Right kidney (tissue), 1 donor: Measurements from ENCODE around the gene KCNS1.
"Not testable (repeated sequence)": the region's sequence is repeated elsewhere in the genome, so short reads cannot be mapped to it uniquely, and the experiment has no call there.

ENCODE experiments used
- DNase-seq: peaks from one replicate; pipeline ENCODE4 v3.0.0-alpha.2; 2016

The KCNS1 gene

DNA sequence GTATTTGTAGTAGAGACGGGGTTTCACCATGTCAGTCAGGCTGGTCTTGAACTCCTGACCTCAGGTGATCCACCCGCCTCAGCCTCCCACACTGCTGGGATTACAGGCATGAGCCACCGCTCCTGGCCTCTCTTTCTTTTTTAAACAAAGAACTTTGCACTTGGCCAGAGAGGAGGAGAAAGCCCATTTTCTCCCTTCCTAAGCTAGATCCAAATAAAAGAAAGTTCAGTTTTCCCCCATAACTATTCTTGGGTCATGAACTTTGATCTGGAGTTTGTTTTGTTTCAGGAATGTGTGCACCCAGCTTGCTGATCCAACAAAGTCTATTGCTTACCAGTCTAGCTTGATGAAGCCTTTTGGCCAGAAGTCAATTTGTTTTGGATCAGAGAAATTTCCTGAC, 23.4 kb downstream of the KCNS1 start:
- no peak for DNase-seq

DNA sequence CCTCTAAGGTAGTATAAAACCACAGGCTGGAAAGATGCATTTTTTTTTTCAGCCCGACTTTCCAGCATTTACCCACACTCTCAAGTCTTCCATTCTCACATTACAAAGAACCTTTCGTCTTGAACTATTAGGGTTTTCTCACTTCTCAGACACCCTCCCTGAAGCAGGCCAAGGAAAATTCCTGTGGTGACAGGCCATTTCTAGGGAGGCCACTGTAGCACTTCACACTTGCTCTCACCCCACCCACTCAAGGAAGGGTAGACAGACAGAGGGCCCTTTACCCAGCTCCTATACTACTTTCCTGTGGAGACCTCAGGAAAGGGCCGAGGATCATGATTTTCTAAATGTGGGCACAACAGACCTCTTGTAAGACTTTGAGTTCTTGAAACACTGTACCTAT, 27.7 kb downstream of the KCNS1 start:
- no peak for DNase-seq

DNA sequence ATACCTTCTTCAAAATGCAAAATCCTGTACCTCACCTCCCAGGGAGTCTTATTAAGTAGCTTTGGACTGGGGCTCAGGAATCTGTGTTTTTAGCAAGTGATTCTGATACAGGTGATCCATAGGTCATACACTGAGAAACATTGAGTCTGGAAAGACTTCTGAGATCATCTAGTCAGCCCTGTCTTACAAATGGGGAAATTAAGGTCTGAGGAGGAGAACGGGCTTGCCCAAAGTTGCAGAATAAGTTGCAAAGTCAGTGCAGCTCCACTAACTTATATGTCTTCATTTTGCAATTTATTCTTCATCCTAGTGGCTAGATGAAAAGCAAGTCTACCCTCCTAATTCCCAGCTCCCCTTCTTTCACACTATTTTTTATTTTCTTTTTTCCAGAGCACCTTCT, 28.9 kb downstream of the KCNS1 start:
- no peak for DNase-seq

DNA sequence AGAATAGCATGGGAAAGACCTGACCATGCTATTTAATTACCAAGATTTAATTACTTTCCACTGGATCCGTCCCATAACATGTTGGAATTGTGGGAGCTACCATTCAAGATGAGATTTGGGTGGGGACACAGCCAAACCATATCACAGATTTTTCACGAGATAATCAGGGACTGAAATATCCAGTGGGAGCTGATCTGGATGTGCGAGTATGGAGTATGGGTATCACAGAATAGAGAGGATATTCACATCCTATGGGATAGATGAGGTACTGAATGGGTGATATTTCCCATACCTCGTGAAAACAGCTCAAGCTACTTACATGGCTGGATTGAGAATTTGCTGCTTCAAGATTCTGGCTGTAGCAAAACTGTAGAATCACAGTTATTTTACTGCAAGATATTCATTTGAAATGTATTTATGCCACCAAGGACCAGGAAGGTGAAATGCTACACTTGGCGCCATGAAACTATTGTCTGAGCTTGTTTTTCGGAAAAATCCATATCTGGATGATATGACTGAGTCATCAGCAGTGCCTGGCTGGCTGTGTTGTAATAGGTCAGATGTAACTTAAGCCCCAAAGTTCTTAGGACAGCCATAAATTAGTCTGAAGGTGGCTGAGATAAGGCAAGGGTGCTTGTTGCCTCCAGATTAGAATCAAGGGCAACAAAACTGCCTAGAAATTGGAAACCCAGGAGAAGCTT, 29.8 kb downstream of the KCNS1 start:
- DNase-seq, result no peak

DNA sequence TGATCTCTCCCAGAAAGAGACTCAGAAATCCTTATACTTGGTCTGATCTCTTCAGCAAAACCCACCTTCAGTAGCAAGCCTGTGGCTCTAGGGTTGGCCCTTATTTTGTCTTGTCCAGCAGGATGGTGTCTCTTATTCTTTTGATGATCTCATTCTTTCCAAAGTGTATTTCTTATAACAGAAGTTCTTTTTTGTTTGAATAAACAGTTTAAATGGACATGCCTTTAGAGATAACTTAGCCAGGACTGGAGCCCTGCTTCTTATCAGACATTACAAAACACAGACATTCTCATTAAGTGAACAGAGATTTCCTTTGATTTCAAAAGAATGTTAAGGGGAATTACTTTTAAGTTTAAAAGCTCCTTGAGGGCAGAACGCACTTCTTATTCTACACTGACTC, 31.7 kb downstream of the KCNS1 start:
- no peak for DNase-seq

DNA sequence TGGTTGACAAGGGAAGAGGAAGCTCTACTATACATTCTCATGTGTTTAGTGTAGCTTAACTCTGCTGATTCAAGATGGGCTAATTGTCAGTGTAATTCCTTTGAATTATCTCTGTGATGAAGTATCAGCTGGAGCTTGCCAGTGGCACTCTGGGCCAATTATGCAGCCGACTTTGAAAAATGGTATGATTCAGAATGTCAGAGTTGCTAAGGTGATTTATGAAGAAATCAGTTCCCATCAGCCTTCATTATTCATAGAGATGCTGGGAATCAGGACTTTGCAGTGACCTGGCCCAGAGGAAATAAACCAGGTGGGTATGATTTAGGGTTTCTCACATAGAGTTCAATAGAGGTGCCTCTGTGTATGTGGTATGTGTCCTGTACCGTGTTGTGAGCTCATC, 33.4 kb downstream of the KCNS1 start:
- no peak for DNase-seq

DNA sequence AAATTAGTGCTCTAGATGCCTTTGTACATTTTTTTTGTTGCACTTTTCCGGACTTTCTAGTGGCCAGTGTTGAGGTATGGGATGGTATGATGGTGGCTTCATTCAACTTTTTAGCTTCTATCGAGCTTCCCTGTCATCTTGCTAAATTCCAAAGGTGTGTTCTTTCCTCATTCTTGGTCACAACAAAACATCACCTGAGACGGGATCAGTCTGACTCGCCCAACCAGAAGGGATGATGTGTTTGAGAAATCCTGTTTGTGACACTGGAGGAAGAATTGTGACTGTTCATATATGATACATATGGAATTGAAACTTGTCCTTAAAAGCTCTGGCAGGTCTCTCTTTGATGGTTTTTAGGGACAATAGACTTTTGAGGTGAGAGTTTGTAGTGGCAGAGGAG, 33.8 kb downstream of the KCNS1 start:
- no peak for DNase-seq

DNA sequence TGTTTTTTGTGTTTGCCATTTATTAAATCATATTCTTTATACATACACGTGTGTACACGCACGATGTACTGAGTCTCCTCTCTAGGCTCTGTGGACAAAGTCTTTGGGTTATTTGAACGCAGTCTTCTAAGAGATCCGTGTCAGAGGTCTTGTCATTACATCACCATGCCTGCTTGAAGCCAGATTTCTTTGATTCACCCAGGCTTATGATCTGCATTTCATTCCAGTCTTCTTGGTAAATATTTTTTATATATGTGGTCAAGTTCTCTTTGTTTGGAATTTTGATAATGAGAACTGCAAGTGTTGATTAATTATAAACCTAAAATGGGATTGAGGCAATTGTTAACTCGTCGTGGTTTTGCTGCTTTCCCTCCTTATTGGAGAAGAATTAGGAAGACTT, 34.6 kb downstream of the KCNS1 start:
- no peak for DNase-seq

DNA sequence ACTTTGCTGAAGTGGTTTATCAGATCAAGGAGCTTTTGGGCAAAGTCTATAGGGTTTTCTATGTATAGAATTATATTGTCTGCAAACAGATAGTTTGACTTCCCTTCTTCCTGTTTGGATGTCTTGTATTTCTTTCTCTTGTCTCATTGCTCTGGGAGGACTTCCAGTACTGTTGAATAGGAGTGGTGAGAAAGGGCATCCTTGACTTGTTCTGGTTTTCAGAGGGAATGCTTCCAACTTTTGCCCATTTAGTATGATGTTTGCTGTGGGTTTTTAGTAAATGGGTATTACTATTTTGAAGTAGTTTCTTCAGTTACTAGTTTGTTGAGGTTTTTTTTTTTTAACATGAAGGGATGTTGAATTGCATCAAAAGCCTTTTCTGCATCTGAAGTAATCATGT, 36.1 kb downstream of the KCNS1 start:
- DNase-seq, result no peak

DNA sequence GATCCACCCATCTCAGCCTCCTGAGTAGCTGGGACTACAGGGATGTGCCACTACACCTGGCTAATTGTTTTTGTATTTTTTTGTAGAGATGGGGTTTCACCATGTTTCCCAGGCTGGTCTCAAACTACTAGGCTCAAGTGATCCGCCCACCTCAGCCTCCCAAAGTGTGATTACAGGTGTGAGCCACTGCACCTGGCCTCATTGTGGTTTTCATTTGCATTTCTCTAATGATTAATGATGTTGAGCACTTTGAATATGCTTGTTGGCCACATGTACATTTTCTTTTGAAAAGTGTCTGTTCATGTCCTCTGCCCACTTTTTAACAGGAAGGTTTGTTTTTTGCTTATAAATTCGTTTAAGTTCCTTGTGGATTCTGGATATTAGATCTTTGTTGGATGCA, 37.8 kb downstream of the KCNS1 start:
- not testable (repeated sequence) for DNase-seq

DNA sequence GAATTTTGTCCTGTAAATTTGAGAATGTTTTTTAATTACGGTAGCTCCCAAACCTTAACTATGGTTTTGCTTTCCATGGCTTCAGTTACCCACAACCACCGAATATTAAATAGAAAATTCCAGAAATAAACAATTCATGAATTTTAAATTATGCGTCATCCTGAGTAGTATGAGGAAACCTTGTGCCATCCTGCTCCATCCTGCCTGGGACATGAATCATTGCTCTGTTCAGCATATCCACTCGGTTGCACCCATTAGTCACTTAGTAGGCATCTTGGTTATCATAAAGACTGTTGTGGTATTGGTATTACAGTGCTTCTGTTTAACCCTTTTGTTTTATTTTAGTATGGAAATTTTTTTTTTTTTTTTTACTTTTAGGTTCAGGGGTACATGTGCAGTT, 39.7 kb downstream of the KCNS1 start:
- no peak for DNase-seq

DNA sequence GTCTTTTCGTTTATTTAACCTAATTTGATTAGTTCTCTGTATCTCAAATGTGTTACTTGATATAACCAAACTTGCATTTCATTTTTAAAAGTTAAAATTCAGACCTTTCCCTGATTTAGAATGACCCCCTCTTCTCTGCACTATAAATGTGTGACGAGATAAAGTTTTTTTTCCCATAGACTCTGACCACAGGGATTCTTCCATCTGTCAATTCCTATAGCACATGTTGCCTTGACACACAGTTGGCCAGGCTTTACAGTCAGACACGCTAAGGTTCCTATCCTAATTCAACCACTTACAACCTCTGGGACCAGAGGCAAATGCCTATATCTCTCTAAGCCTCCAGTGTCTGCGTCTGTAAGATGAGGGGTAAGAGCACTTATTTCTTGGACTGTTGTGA, 40.6 kb downstream of the KCNS1 start:
- no peak for DNase-seq

DNA sequence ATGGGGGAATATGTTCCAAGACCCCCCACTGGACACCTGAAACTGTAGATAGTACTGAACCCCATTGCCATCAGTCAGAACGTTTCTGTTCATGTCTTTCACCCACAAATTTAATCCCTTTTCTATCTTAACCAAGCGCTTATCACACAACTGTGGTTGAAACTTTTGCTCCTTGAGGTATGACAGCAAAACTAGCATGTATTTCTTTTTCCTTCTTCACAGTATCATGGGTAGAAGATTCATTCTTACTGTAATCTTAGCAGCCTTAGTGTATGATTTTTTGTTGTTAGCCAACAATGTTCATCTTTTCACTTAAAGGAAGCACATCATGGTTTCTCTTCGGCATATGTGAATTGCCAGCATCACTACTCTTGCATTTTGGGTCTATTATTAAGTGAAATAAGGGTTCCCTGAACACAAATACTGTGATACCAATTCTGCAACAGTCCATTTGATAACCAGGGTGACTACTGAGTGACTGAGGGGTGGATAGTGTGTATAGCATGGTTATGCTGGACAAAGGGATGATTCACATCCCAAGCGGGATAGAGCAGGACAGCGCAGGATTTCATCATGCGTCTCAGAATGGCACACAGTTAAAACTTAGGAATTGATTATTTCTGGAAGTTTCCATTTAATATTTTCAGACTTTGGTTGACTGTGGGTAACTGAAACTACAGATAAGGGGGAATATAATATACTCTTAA, 41.8 kb downstream of the KCNS1 start:
- no peak for DNase-seq

DNA sequence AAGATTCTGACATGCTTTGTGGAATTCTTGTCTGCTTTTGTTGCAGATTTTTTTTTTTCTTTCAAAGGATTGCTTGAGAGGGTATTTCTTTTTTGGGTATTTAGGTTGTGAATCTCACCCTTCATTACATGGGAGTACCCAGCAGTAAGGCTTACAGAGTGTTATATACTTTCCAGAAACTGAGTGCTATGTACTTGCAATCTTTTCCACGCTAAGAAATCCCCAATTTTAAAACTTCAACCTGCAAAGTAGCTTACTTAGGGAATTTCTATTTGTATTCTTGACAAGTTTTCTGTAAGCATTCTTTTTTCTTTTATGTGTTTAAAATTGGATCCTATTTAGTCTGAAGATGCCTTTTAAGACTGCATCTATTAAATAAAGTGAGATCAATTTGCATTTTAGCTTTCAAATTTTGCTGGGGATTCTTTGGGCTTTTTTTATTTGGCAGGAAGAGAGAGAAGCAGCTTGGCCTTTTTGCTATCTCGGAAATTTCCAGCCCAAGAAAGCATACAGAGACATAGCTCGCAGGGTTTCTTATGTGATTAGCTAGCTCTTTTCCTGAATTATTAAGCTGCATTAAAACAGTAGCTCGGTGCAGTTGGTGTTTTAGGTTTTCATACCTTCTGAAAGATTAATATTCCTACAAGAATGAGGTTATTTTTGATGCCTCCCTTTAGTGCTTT, 42.6 kb downstream of the KCNS1 start:
- DNase-seq, result no peak

DNA sequence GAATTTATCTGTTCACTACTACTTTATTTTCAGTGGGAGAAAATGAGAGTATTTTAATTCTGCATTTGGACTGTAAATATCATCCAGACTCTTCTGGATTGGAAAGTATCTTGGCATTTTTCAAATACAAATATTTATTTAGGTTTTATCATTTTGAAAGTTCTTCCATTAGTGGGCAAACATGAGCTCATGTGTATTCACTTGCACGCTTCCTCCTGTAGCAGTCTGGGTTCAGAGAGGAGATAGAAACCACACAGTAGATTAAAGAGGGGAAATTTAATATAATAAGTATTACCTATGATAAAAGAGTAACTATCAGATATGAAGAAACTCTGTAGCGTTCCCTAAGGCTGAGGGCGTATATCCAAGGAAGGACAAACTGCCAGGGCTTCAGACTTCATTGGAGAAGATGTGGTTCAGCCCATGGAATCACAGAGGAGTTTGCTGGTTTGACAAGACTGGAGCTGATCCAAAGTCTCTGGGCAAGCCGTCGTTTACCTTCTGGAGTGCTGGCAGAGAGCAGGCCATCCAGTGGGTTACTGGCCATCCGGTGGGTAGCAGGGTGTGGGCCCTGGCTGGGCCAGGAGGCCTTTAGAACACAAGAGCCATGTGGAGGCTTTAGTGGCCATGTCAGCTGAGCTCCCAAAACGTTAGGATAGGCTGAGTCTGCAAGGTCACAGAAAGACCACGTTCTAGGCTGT, 44.3 kb downstream of the KCNS1 start:
- DNase-seq, result no peak

DNA sequence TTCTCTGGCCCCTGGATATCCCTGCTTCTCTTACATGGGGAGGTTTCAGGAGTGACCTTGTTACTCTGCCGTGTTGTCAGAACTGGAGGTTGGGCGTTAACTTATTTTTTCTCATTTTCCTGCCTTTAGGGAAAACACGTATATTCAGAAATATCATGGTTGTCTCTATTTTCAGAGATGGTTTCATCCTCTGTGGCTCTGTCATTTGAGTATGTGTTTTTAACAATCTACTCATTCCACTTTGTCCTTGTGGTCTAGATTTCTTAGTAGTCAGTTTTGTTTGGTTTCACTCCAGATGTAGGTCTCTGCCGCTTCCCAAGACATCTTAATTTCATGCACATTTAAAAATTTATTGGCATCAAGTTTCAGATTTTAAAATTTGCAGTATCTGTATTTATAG, 45.9 kb downstream of the KCNS1 start:
- no peak for DNase-seq

DNA sequence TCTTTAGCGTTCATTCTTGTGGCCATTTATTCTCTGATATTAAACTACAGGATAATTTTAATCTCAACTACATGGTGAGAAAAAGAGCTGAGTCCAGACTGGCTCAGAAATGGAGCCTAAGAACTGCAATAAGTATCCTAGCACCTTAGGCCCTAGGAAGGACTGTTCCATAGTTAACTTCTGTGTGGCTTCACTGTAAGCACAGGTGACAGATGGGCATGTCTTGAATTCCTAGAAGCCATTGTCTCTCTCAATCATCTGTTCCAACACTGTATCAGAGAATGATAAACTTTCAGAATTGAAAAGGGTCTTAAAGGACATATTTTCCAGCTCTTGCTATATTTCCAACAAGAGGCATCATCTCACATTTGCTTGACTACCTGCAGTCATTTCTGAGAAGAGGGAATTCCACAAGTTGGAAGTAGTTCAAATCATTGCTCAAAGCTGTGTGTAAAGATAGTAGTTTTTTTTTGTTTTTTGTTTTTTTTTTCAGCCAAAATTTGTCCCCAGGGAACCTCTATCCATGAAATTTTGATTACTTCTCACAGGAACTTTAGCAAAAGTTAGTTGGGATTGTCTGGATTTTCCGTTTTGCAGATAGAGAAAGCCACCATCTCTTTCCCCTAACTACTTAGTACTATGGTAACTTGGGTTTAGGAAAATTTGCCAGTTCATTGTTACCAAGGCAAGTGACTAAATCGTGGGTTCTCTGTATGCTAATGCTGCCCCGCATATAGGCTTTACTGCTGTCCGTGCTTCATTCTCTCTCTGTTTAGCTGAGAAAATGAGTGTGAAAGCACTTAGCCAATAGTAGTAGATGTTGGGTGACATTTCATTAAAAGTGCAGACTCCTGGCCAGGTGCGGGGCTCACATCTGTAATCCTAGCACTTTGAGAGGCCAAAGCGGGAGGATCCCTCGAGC, 47.2 kb downstream of the KCNS1 start:
- DNase-seq, result no peak

DNA sequence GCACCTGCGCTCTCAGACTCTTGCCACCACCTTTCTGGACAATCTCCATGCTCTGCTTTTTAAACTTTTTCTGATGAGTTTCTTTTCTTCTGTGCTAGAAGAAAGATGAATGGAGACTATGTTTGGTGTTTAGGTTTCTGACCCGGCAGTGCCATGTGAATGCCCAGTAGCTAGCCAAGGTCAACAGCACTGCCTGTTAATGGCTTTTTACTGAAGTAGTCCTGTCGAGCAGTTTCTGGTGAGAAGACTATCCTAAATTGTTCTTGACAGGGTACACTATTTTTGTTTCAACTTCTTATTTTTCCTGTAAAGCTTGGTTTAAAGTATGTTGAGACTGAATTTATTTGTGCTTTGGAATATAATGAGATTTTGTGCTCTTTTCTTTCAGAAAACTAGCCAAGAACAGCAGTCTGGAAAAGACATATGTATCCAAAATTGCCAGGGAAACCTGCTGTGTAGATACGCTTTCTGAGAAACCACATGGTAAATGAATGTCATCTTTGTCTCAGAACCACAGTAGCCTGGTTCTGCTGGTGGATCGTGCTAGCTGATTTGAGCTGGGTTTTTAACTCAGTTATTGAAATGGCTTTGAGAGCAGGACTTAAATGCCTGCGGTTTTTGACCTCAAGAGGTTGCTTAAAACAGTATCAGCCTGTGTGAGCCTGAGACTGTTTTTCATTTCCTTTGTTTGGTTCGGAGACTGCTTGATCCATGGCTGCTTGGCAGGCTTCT, 48.1 kb downstream of the KCNS1 start:
- no peak for DNase-seq

DNA sequence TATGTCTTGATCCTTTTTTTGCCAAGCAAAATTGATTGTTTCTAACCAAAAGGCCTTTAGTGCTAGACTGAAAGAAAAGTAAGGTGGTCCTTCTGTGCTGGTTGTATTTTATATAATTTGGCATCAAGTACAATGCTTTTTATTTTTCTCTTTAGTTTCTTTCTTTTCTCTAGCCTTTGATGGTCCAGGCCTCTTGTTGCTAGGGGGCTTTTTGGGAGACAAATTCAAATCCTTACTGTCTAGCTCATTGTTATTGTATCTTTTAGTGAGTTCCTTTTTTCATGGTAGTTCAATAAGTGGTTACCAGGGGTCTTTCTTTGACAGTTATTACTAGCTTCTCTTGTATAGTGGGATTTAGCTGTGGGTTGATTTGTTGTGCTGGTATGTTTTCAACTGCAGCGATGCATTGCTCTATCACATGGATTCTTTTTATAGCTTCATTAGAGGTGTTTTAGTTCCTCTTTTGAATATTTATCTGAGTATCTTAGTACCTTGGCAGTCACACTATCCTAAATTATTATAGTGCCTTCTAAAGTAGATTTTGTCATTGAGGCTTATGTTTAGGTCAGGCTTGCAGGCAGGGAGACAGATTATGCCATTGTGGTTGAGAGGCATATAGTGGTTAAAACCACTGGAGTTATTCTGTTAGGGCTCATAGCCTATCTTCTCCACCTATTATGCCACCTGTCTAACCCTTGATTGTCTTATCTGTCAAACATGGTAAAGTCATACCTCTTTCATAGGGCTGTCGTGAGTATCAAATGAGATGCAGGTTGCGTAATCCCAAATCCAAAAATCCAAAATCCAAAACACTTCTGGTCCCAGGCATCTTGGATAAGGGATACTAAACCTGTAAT, 49.5 kb downstream of the KCNS1 start:
- no peak for DNase-seq

DNA sequence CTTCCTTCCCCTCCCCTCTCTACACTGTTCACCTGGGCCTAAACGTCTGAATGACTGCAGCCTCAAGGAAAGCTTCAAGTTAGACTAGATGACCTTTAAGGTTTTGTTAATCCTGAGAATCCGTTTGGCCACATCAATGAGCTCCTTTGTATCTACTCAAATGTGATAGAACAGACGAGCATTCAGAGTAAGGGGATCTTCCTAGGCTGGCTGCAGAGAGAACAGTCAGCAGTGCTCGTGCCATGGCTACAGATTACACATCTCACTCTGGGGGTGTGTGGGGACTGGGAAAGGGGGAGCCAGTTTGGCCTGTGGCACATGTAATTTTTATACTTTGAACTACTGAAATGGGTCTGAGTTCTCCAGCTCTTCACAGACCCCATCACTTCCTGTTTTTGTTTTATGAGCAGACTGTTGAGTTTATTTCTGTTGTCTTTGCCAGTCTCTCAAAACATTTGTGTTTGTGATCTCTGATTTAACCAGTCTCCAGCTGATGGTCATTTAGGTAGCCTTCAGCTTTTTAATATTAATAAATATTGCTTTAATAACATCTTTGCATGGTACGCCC, 50.9 kb downstream of the KCNS1 start:
- no peak for DNase-seq
